ENCODE data around the gene CTNNBL1. TPM values are rescaled to one million over a fixed set of nuclear protein-coding genes. Genes with fewer than 3 reads are reported as not detected.

CTNNBL1 gene
- total RNA-seq, 2 donors from 2014 or later: 8.6 to 17.4 TPM

DNA sequence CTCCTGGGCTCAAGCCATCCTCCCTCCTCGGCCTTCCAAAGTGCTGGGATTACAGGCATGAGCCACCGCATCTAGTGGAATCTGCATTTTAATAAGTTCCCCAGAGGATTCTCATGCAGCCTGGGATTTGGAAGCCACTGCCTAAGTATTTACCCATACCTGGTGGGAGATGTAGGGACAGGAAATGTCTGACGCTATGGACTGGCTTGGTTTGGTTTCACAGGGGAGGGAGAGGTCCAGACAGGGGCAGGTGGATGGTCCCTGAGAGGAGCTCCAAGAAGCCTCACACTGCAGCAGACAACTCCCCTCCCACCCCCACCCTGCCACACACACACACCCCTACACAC is 213.5 kb downstream of the CTNNBL1 start:
- H3K27me3 ChIP-seq: peaks cover 0 to 5% of the 10 kb centered on the region in 2 donors
- intact Hi-C loops (cut with DNase I): no loop called here
- TF ChIP-seq, protein P1, sequence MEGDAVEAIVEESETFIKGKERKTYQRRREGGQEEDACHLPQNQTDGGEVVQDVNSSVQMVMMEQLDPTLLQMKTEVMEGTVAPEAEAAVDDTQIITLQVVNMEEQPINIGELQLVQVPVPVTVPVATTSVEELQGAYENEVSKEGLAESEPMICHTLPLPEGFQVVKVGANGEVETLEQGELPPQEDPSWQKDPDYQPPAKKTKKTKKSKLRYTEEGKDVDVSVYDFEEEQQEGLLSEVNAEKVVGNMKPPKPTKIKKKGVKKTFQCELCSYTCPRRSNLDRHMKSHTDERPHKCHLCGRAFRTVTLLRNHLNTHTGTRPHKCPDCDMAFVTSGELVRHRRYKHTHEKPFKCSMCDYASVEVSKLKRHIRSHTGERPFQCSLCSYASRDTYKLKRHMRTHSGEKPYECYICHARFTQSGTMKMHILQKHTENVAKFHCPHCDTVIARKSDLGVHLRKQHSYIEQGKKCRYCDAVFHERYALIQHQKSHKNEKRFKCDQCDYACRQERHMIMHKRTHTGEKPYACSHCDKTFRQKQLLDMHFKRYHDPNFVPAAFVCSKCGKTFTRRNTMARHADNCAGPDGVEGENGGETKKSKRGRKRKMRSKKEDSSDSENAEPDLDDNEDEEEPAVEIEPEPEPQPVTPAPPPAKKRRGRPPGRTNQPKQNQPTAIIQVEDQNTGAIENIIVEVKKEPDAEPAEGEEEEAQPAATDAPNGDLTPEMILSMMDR (IDR thresholded peaks at IDR 0.05): no peak
- TF ChIP-seq POLR2A (IDR thresholded peaks at IDR 0.05): no peak
- no peaks in the 10 kb centered on the region for H3K9me3 ChIP-seq
- no peak for ATAC-seq
- DNase-seq: no peak
- WGBS, 2 donors: 56 to 59% methylated on average over 2 to 3 of the region's 3 CpGs
- peaks cover 11% of the 10 kb centered on the region for H3K4me1 ChIP-seq
- H3K36me3 ChIP-seq (replicated peaks in 1 of 2; ENCODE audit: insufficient read depth in 1 of 2, low read depth in 2 of 2): no peaks in the 10 kb centered on the region
- no peak overlapping the region for H3K4me3 ChIP-seq
- no peak overlapping the region for H3K27ac ChIP-seq

DNA sequence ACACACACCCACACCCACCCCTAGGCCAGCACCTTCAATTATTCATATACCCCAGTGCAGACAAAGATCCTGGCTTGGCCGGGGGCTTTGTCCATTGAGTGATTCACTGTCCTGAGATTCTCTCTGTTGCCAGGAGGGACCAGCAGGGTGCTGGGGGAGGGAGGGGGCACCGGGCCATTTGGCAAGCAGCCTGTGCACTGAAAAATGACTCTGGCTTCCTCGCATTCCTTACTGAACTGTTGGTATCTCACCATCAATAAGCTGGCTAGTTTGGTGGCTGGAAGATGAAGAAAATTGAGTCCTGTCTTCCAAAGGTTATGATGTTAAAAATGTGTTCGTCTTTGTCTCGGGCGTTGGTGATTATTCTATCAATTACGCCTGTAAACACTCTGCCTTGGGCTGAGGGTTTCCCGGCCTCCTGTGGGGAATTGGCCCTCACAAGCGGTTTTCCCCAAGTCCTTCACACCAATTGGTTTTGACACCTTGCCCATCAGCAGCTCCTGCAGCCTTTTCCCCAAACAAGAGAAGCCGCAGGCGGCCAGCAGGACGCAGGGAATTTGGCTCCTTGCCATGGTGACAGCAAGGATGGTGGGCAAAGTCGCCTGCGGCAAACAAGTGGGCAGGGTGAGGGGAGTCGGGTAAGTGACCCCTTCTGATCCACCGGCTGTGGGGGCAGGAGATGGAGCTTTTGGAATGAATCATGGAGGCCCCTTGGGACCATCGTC is 214.0 kb downstream of the CTNNBL1 start:
- WGBS, 2 donors: 38 to 44% methylated on average over 16 to 17 of the region's 17 CpGs
- Histone ChIP-seq H3K27me3 (no peaks in the 10 kb centered on the region), H3K4me1 (peaks cover 6% of the 10 kb centered on the region), H3K9me3 (no peaks in the 10 kb centered on the region), H3K27ac (no peak overlapping the region), H3K36me3 (replicated peaks in 1 of 2; ENCODE audit: insufficient read depth in 1 of 2, low read depth in 2 of 2) (no peaks in the 10 kb centered on the region), H3K4me3 (no peak overlapping the region)
- TF ChIP-seq, protein P1 (IDR thresholded peaks at IDR 0.05): no peak
- ATAC-seq: no peak
- DNase-seq: no peak
- intact Hi-C loops (cut with DNase I): no loop called here

DNA sequence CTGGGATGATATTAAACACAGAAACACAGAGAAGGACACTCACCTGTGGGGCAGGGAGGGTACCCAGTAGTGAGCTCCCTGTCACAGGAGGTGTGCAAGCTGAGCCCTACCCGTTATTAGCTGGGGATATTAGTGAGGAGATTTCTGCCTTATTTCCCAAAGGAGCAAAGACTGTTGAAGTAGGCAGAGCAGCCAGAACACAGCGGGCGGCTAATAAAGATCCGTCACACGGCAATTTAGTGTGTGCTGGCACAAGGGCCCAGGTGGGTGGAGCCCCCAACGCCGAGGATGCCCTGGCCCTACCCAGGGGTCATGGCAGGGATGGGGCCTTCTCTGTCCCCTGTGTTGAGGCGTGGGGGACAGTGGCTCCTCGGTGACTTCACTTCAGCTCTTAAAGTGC is 217.4 kb downstream of the CTNNBL1 start:
- Histone ChIP-seq H3K27ac (no peak overlapping the region), H3K9me3 (no peaks in the 10 kb centered on the region), H3K27me3 (peaks cover 0 to 5% of the 10 kb centered on the region in 2 donors), H3K36me3 (replicated peaks in 1 of 2; ENCODE audit: insufficient read depth in 1 of 2, low read depth in 2 of 2) (no peaks in the 10 kb centered on the region), H3K4me1 (peaks cover 8% of the 10 kb centered on the region), H3K4me3 (no peak overlapping the region)
- intact Hi-C loops (cut with DNase I): no loop called here
- ATAC-seq: no peak
- TF ChIP-seq, protein P1 (IDR thresholded peaks at IDR 0.05): no peak
- no peak for TF ChIP-seq POLR2A (IDR thresholded peaks at IDR 0.05)
- WGBS, 2 donors: 62 to 65% methylated on average over 7 to 9 of the region's 9 CpGs
- no peak for DNase-seq

DNA sequence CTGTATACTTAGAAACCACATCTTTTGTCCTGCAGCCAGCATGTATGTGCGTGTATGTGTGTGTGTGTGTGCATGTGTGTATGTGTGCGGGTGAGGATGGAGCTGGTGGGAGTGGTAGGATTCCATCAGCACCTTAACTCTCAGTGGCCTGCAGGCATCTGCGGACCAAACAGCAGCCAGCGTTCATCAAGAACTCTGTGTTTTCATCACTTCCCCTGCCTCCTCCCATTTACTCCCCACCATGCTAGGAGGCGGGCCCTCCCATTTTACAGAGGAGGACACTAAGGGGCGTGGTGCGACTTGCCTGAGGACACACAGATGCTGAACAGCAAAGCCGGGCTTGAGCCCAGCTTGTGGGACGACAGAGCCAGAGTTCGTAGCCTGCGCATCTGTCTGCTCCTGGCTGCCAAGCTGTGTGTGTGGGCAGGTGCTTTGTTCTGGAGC is 218.0 kb downstream of the CTNNBL1 start:
- Histone ChIP-seq H3K36me3 (replicated peaks in 1 of 2; ENCODE audit: insufficient read depth in 1 of 2, low read depth in 2 of 2) (no peaks in the 10 kb centered on the region), H3K27me3 (peaks cover 0 to 5% of the 10 kb centered on the region in 2 donors), H3K9me3 (no peaks in the 10 kb centered on the region), H3K4me3 (no peak overlapping the region), H3K27ac (no peak overlapping the region), H3K4me1 (peaks cover 12% of the 10 kb centered on the region)
- intact Hi-C loops (cut with DNase I): no loop called here
- DNase-seq (peak in 3 of 4 donors; percentile 23 to 46 (median 30)), ATAC-seq (no peak)
- TF ChIP-seq, protein P1 (IDR thresholded peaks at IDR 0.05): no peak
- TF ChIP-seq POLR2A (IDR thresholded peaks at IDR 0.05): no peak
- 14 to 37% methylated on average over 6 to 11 of the region's 11 CpGs for WGBS, 2 donors

DNA sequence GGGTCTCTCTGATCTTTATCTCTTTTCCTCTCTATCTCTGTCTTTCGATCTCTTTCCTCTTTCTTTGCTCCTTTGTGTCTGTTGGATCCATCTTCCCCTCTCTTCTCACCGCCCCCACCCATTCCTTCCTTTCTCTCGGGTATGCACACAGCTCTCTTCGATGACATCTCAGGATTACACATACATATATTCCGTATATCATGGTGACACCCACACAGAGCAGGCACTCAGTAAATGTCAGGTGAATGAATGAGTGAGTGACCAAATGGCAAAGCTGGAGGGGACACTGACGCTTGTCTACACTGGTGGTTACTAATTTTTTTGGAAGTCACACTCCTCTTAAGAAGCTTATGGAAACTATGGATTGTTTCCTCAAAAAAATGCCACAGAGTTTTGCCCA is 219.0 kb downstream of the CTNNBL1 start:
- H3K9me3 ChIP-seq: no peaks in the 10 kb centered on the region
- H3K4me3 ChIP-seq: no peak overlapping the region
- ATAC-seq (no peak), DNase-seq (no peak)
- intact Hi-C loops (cut with DNase I): no loop called here
- no peak overlapping the region for H3K27ac ChIP-seq
- no peaks in the 10 kb centered on the region for H3K36me3 ChIP-seq (replicated peaks in 1 of 2; ENCODE audit: insufficient read depth in 1 of 2, low read depth in 2 of 2)
- H3K27me3 ChIP-seq: peaks cover 0 to 5% of the 10 kb centered on the region in 2 donors
- 57 to 65% methylated on average over 6 of the region's 6 CpGs for WGBS, 2 donors
- H3K4me1 ChIP-seq: peaks cover 12% of the 10 kb centered on the region
- TF ChIP-seq POLR2A (IDR thresholded peaks at IDR 0.05): no peak
- TF ChIP-seq, protein P1 (IDR thresholded peaks at IDR 0.05): no peak
